ENCODE data around the gene TRRAP. TPM values are rescaled to one million over a fixed set of nuclear protein-coding genes. Genes with fewer than 3 reads are reported as not detected.

TRRAP gene
- total RNA-seq, 4 donors from 2014 or later, result 27.2 to 35.8 (median 30.1) TPM

GRCh38 chr7:99020413-99020715 lies 142.0 kb downstream of the TRRAP start:
- TF ChIP-seq CTCF (IDR thresholded peaks at IDR 0.05), result no peak
- ATAC-seq (ENCODE audit: low FRiP score), result no peak
- no peak for DNase-seq (ENCODE audit: low spot score)

GRCh38 chr7:99021941-99022560 lies 143.7 kb downstream of the TRRAP start:
- no peak for DNase-seq (ENCODE audit: low spot score)
- ATAC-seq (ENCODE audit: low FRiP score), result no peak
- no peak for TF ChIP-seq CTCF (IDR thresholded peaks at IDR 0.05)

GRCh38 chr7:99024066-99024465 lies 145.7 kb downstream of the TRRAP start:
- no peak for TF ChIP-seq CTCF (IDR thresholded peaks at IDR 0.05)
- DNase-seq (ENCODE audit: low spot score) (no peak), ATAC-seq (ENCODE audit: low FRiP score) (no peak)

GRCh38 chr7:99027241-99027640 lies 148.9 kb downstream of the TRRAP start:
- ATAC-seq (ENCODE audit: low FRiP score), result no peak
- DNase-seq (ENCODE audit: low spot score), result no peak
- no peak for TF ChIP-seq CTCF (IDR thresholded peaks at IDR 0.05)

- TF ChIP-seq CTCF (IDR thresholded peaks at IDR 0.05), result no peak
- no peak for ATAC-seq (ENCODE audit: low FRiP score)
- DNase-seq (ENCODE audit: low spot score), result no peak
Observed at GRCh38 chr7:99027841-99028240, 149.5 kb downstream of the TRRAP start.

GRCh38 chr7:99028261-99028973 lies 150.1 kb downstream of the TRRAP start:
- TF ChIP-seq CTCF (IDR thresholded peaks at IDR 0.05), result no peak
- ATAC-seq (ENCODE audit: low FRiP score) (no peak), DNase-seq (ENCODE audit: low spot score) (no peak)

Measured in omental fat pad (tissue), 4 donors.